Left ventricle myocardium superior (tissue), 1 donor: ENCODE data around the gene ACTRT2. TPM values are rescaled to one million over a fixed set of nuclear protein-coding genes. Genes with fewer than 3 reads are reported as not detected.

Experiments
- ATAC-seq: fragments of 200-7000 bp; cut with Tn5 transposase; one replicate; pipeline ENCODE4 v1.9.1; 2020; ENCODE audit warnings: mild to moderate bottlenecking, moderate library complexity
- DNase-seq: peaks from one replicate; pipeline ENCODE4 v3.0.0-alpha.2; 2020
- intact Hi-C: fragments of 100-400 bp; cut with micrococcal nuclease; formaldehyde crosslinking; loops from one replicate; pipeline ENCODE4 v1.11.0; 2022
- total RNA-seq: library from RNA; stranded (reverse); fragmentation: NEBNext Ultra II Directional; extraction: Animal tissue kit (Norgen Biotek cat#: 25700); gene quantifications from one replicate; pipeline ENCODE4 v1.2.1, GENCODE V29; 2021
- donor health status: DM: no; HTN: yes; CAD: no; lungs with severe emphysema.

Gene ACTRT2
- total RNA-seq, 1 donor from 2014 or later, result not detected

DNA sequence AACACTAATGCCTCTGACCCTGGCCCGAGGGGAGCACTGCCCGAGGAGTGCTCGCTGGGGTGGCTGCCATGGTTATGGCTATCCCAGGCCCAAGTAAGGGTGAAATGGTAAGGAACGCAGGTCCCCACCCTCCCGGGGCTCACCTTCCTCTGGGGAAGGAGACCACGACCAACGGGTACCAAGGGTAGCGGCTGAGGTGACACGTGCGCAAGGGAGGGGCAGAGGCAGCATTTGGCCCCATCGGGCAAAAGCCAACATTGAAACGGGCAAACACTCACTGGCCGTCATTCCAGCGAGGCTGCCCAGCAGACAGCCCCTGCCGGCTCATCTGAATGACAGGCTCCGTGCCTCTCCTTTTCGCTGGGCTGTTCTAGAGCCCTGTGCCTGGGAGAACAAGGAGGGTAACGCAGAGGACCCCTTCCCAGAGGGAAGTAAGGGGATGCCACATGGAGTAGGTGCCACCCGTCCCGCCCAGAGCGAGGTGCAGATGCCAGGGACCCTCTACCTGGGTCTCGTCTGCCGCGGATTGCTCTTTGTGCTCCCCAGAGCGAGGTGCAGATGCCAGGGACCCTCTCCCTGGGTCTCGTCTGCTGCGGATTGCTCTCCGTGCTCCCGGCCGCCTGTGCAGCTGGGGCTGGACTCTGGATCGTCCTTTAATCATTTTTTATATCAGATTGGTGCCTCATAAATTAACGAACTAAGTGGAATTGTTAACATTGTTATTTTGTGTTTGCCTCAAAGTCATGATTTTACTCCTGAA, 16.2 kb downstream of the ACTRT2 start:
- intact Hi-C loops, result no loop called here
- no peak for DNase-seq
- ATAC-seq, result no peak

DNA sequence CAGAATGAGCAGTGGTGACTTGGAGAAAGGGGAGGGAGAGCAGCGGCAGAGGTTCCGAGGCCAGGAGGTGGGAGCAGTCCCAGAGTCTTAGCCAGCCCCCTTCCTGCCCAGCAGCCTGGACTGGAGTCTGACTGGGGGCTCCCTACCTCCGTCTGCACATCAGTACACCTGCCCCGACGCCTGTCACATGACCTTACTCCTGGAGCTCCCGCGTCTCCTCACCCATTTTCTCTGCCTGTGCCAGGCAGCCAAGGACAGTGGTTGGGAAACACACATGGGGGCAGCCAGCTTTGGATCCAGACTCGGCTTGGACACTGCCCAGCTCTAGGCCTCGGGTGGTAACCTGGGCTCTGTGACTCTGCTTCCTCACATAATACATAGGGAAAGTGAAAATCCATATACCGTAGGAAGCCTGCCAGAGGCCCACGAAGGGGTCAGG, 16.9 kb downstream of the ACTRT2 start:
- ATAC-seq, result no peak
- intact Hi-C loops, result no loop called here

DNA sequence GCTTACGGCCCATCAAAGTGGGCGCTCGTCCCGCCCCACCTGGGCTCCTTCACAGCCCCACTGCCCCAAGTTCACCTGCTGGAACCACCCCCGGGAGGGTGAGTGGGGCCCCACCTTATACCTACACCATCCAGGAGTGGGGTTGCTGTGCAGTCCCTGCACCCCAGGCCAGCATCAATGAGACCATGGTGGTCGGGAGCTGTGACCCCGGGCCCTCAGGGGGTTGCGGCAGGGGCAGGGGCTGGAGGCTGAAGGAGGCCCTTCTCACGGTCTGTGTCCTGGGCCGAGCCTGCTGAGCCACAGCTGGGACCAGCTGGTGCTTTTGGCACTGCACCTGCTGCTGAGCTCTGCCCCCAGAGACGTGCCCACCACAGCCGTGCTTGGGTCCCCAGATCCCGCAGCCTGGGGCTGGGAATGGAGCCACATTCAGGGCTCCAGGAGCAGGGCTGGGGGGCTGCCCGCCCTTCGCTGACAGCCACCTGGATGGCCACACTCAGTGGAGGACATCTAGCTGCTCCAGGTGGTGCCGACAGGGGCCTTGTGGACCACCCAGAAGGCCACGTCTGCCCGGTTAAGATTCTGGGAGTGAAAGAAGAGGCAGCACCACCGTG, 17.4 kb downstream of the ACTRT2 start:
- DNase-seq (no peak), ATAC-seq (no peak)
- intact Hi-C loops, result no loop called here

More for the DNA sequence above, 16.9 kb downstream of the ACTRT2 start:
- no peak for DNase-seq

DNA sequence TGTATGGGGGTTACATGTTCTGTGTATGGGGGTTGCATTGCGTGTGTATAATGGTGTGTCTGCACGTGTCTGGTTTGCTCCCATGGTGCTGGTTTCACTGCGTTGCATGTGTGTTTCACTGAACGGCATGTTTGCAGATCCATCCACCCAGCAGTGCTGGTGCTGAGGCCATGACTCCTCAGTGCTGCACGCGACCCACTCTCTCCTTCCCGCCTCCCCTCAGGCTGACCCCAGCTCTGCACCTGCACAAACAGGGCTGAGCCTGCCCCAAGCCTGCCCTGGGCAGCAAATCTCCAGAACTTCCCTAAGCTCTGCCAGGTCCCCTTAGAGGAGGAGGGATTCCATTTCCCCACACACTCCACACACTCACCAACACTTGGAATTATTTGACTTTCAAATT, 18.7 kb downstream of the ACTRT2 start:
- intact Hi-C loops, result no loop called here
- no peak for ATAC-seq
- DNase-seq, result no peak

DNA sequence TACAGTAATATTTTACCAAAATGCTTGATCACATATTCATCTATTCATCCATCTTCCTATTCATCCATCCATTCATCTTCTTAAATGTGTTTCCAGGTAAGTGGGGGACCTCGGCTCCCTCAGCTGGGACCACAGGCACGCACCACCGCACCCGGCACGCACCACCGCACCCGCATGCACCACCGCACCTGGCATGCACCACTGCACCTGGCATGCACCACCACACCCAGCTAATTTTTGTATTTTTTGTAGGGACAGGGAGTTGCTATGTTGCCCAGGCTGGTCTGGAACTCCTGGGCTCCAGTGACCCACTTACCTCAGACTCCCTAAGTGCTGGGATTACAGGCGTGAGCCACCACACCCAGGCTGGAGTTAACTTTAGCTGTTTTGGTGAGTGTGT, 21.2 kb downstream of the ACTRT2 start:
- DNase-seq, result no peak
- intact Hi-C loops, result no loop called here
- ATAC-seq, result no peak

DNA sequence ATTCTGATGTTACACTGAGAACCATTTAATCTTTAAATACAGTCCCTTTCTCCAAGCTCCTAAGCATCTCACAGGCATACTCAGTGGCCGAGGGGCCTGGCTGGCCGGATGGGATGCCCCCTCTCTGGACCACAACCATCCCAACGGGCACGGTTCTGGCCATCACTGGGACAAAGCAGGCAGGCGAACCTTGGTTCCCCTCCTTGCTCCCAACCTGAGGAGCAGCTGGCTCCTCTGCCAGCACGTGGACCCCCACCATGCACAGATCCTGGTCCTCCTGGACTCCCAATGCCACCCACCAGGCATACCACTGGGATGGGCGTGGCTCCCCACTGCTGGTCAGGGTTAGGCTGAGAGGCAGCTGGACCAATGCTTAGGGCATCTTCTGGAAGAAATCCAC, 27.9 kb downstream of the ACTRT2 start:
- DNase-seq (no peak), ATAC-seq (no peak)
- intact Hi-C loops, result no loop called here

DNA sequence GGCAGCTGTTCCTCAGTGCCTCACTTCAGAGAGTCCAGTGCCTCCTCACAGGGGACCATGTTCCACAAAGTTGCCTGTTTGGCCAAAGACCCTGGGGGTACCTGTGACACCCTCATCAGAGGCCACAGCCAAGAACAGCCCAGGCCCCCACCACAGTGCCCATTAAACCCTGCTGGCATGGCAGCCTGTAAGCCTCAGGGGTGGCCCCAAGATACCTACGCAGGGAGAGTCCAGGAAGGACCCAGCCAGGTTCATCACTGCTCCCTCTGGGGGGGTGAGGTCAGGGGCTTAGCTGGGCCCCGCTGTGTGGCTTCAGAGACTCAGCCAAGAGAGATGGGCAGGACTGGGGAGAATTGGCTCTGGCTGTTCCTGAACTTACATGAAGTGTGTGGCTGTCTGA, 28.6 kb downstream of the ACTRT2 start:
- DNase-seq (no peak), ATAC-seq (no peak)

DNA sequence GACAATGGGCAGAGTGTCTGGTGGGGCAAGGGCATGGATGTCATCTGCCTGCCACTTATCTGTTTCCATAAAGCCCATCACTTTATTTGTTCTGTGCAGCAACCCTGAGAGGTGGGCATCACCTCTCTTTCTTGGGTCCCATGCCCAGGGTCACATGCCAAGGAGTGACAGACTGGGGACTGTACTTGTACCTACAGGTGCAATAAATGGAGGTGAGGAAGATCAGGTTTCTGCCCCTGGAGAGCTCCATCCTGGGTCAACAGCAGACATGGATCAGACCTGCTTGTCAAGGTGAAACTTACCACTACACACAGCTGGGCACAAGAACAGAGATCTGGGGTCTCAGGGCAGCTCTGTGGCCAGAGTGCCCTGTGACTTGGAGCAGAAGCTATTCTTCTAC, 29.3 kb downstream of the ACTRT2 start:
- no peak for DNase-seq
- no peak for ATAC-seq
- intact Hi-C loops, result no loop called here

More for the DNA sequence above, 28.6 kb downstream of the ACTRT2 start:
- intact Hi-C loops, result no loop called here

DNA sequence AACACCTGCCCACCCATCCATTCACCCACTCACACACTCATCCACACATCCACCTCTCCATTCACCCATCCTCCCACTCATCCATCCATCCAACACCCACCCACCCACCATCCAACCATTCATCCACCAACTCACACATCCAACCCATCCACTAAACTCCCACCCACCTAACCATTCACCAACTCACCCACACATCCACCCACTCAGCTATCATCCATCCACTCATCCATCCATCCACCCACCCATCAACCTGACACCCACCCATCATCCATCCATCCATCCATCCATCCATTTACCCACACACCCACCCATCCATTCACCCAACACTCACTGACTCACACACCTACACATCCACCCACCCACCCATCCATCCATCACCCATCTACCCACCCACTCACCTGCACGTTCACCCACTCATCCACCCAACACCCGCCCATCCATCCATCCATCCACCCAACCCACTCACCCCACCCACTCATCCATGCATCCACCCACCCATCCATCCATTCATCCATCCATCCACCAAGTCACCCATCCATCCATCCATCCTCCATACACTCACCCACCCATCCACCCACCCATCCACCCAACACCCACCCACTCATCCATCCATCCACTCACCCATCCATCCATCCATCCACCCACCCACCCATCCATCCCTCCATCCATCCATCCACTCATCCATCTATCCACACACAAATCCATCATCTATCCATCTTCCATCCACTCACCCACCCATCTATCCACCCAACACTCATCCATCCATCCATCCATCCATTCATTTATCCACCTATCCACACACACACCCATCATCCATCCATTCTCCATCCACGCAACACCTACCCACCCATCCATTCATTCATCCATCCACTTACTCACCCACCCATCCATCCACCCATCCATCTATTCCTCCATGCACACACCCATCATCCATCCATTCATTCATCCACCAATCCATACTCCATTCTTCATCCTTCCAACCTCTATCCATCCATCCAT, 30.3 kb downstream of the ACTRT2 start:
- intact Hi-C loops, result no loop called here
- DNase-seq, result no peak
- no peak for ATAC-seq

DNA sequence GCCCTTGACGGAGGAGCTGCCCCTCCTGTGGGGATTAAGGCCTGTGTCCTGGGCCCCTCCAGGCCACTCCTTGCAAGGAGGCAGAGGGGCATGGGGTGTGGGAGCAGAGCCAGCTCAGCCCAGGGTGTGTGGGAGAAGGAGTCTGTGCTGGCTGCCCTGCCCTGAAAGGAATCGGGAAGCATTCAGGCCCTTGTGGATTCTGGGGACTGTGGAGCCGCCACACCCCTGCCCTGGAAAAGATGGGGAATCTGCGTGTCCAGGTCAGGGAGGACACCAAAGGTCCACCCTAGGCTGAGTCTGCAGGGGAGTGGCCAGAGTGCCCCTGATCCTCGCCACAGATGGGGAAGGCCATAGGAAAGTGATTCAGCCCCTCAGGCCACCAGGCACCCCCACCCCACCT, 31.2 kb downstream of the ACTRT2 start:
- DNase-seq (no peak), ATAC-seq (no peak)
- intact Hi-C loops, result no loop called here

DNA sequence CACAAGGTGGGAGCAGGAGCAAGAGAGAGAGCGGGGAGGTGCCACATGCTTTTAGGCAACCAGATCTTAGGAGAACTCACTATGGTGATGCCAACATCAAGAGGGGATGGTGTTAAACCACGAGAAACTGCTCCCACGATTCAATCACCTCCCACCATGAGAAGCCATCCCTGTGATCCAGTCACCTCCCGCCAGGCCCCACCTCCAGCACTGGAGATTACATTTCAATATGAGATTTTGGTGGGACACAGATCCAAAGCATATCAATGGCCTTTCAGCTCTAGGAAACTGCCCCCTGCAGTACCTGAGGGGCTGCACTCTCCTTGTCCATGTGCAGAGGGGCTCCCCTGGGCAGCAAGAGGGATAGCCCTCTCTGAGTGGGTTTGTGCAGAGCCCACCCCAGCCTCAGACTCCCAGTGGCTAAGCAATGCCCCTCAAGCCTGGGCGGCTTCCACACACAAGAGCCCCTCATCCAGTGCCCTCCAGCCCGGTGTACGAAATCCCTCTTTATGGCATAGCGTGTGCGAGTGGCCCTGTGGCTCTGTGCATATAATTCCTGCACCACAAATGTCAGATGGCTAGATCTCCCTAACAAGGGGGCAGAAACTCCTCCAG, 32.2 kb downstream of the ACTRT2 start:
- intact Hi-C loops, result no loop called here
- DNase-seq (no peak), ATAC-seq (no peak)

DNA sequence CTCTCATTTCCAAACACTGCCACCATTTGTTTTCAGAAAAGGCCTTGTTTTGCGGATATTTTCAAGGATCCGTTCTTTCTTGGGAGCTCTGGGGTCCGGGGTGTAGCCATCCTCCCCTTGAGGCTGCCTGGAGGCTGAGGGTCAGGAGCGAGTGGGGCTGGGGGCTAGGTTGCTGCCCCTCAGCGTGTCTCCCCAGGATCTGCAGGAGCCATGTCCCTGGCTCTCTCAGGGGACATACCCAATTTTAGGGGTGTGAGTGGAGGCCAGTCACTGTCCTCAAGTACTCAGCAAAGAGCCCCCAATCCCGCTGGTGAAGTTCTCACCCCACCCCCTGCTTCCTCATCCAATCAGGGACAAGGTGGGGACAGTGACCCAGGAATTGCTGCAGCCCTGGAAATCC, 32.7 kb downstream of the ACTRT2 start:
- ATAC-seq, result no peak
- DNase-seq, result no peak
- intact Hi-C loops, result no loop called here

DNA sequence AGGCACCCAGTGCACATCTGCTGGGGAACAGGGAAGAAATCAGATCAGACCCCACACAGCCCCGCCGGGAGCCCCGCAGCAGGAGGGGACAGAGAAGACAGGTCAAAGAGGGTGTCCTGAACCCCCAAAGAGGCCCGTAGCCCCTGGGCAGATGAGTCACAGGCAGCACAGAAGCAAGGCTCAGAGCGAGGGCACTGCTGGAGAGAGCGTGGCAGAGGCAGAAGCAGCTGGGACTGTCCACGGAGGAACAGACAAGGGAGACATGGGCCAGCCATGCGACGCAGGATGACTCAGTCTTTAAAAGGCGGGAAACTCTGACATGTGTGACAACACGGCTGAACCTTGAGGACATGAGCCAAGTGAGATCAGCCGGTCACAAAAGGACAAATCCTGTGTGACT, 33.2 kb downstream of the ACTRT2 start:
- ATAC-seq, result no peak
- DNase-seq, result no peak
- intact Hi-C loops, result no loop called here

DNA sequence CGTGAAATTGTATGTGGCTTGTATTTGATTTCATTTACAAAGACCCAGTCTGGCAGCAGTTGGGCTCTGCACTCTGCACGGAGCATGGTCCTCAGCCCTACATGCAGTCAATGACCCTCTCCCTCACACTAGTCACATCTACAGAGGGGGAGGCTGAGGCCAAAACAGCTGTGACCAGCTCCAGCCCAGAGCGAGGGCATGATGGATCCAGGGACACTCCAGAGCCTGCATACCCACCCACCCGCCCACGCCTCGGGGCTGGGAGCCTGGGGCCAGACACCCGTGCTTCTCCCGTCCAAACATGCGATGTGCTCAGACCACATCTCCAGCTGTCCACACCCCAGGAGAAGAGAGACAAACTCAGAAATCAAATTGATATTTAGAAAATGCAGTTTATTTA, 33.8 kb downstream of the ACTRT2 start:
- intact Hi-C loops, result no loop called here
- DNase-seq (no peak), ATAC-seq (no peak)

DNA sequence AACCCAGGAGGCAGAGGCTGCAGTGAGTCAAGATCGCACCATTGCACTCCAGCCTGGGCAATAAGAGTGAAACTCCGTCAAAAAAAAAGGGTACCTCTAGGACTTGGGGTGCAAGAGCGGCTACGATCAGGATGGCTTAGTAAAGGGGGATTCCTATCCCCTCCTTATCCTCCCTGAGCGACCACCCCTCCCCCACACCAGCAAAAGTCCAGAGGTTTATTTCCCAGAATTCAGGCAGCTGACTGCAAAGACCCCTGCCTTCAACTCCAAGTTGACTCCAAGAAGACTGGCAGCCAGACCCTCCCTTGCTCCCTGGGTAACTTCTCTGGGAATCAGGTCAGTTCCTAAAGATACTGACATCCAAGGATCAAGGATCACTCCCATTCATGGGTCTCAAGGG, 35.4 kb downstream of the ACTRT2 start:
- DNase-seq (no peak), ATAC-seq (no peak)
- intact Hi-C loops, result no loop called here

DNA sequence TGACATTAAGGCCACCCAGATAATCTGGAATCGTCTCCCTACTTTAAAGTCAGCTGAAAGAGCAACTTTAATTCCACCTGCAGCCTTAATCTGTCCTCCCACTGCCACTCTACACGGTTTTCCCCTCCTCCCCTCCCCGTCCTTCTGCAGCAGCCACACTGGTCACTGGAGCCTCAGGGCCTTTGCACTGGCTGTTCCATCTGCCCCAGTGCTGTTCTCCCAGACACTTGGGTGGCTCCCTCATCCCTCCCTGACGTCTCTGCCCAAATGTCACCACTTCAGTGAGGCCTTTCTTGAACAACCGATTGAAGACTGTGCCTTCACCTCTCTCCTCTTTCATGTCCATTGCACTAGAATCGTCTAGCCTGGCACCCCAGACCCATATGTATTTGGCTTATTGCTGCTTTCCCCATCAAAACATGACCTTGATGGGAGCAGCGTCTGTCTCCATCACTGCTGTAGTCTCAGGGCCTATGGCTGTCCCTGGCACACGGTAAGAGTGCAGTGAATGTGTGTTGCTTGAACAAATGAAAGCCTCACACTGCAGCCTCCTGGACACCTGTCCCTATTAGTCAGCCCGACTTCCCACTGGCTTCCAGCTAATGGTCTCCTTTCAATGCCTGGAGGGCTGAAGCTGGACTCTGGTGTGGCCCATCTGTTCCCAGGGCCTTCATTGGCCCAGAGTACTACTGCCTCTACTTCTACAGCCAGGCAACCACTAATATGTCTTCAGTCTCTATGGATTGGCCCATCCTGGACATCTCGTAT, 37.2 kb downstream of the ACTRT2 start:
- DNase-seq, result no peak
- intact Hi-C loops, result no loop called here
- ATAC-seq, result no peak

DNA sequence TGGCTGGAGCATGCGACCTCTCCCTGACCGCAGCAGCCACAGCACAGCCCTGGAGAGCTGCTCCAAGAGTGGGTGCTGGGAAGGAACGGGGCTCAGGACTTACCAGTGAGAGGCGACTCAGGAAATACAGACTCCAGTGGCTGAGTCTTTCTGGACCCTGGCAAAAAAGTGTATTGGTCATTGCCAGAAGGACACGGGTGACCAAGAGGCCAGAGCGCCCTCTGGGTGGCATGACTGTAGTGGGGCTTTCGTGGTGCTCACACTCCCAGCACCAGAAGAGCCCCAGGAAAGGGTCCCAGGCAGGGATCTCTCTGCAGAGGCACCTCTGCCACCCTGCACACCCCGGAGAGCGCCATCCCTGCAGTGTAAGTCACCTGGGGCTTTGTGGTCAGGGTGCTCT, 38.9 kb downstream of the ACTRT2 start:
- ATAC-seq, result no peak
- intact Hi-C loops, result no loop called here
- no peak for DNase-seq

DNA sequence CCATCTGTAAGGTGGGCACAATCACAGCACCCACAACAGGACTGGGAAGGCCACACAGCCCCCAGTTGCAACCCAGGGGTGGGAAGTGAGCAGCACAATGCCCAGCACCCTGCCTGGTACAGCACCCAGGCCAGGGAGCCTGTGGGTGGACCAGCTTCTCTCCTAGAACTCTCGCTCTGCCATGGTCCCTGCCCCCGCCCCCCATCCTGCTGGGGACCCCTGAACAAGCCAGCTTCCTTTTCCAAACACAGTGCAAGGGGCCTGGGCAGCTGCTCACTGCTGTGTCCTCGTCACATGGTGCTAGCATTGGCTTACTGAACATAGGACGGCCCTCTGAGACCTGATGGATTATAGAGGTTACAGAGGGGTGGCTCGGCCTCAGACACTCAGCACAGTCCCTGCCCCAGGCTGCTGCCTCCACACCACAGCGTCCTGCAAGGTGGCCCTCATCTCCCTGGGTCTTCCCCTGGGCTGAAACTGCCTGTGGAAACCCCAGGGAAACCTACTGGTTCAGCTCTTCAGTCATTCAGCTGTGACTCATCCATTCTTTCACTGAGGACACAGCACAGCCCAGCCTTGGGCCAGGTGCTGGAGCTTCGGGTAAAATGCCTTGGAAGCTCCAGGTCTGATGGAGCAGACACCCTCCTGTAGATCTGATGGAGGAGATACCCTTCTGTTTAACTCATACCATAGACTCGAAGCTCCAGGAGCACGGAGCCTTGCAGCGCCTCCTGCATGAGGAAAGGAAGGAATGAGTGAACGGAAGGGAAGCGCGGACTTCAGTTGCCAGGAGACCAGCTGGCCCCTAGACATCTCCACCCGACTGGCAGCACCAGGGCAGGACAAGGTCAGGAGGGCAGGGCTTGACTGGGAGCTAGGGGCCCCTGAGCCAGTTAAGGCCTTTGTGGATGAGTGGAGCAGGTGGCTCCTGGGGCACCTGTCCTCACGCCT, 39.6 kb downstream of the ACTRT2 start:
- intact Hi-C loops, result no loop called here
- DNase-seq (no peak), ATAC-seq (no peak)
